Ovary (tissue), 3 donors: ENCODE measurements around the gene DNAJC1.

Source experiments
- CTCF ChIP-seq, 3 donors: fragments of 450-650 bp in 2 of 3; fragments of 200-600 bp in 1 of 3; IDR thresholded peaks; one replicate each; pipeline versions ENCODE4 v1.5.1 to v1.8.0; 2016 to 2022; ENCODE audit warnings: antibody characterized with exemption in 3 of 3, mild to moderate bottlenecking in 1 of 3
- POLR2A ChIP-seq: fragments of 450-650 bp; IDR thresholded peaks from one replicate; pipeline ENCODE4 v1.6.1; 2017; ENCODE audit warnings: antibody characterized with exemption, mild to moderate bottlenecking, moderate library complexity
- donor health status: DM: no; HTN: no; CAD: no.

GRCh38 chr10:21742740-21743412 is 260.7 kb downstream of the DNAJC1 start:
- TF ChIP-seq CTCF (IDR thresholded peaks at IDR 0.05) (no peak), POLR2A (no peak)
